MCF 10A (cell line): Measurements from ENCODE around the gene C6orf118. TPM values are rescaled to one million over a fixed set of nuclear protein-coding genes. Genes with fewer than 3 reads are reported as not detected.

ENCODE experiments used
- Bru-seq: library from RNA; stranded (reverse); fragments of 400-500 nt; gene quantifications from one replicate; lab custom pipeline; 2021; lab: Mats Ljungman, UMichigan
- BruChase-seq, 2 experiments: library from RNA; stranded (reverse); fragments of 400-500 nt; gene quantifications; one replicate each; lab custom pipeline; 2021; lab: Mats Ljungman, UMichigan
- BruUV-seq: library from RNA; stranded (reverse); fragments of 400-500 nt; replicated peaks from 2 replicates; lab custom pipeline; 2021; lab: Mats Ljungman, UMichigan
- CTCF ChIA-PET: fragments of 300-600 bp; sonication (Branson Sonifier 250); formaldehyde crosslinking; extraction: SDS; loops from one replicate; lab custom pipeline; 2021; ENCODE audit warnings: antibody characterized with exemption, inconsistent platforms; lab: Yijun Ruan, JAX
- POLR2A ChIA-PET: fragments of 300-600, 350-650 bp; sonication (Branson Sonifier 250); formaldehyde crosslinking; extraction: SDS; loops from one replicate; lab custom pipeline; 2020; ENCODE audit warnings: antibody characterized with exemption, inconsistent platforms; lab: Yijun Ruan, JAX
- DNase-seq: peaks from one replicate; pipeline ENCODE4 v3.0.0-alpha.2; 2018; ENCODE audit not compliant: unreplicated experiment
- H3K27ac Mint-ChIP-seq: one replicate; pipeline ENCODE4 v1.8.0; 2022; ENCODE audit warnings: mild to moderate bottlenecking, low read depth, mixed read lengths; ENCODE audit not compliant: unreplicated experiment
- H3K27me3 Mint-ChIP-seq: one replicate; pipeline ENCODE4 v1.8.0; 2022; ENCODE audit warnings: mixed read lengths; ENCODE audit not compliant: insufficient read depth, unreplicated experiment
- H3K36me3 Mint-ChIP-seq: one replicate; pipeline ENCODE4 v1.8.0; 2022; ENCODE audit warnings: mild to moderate bottlenecking, moderate library complexity, mixed read lengths; ENCODE audit not compliant: insufficient read depth, unreplicated experiment
- H3K4me1 Mint-ChIP-seq: one replicate; pipeline ENCODE4 v1.8.0; 2022; ENCODE audit warnings: mixed read lengths; ENCODE audit not compliant: insufficient read depth, unreplicated experiment
- H3K4me3 Mint-ChIP-seq: one replicate; pipeline ENCODE4 v1.8.0; 2022; ENCODE audit warnings: mild to moderate bottlenecking, moderate library complexity, mixed read lengths; ENCODE audit not compliant: unreplicated experiment
- H3K9me3 Mint-ChIP-seq: one replicate; pipeline ENCODE4 v1.8.0; 2022; ENCODE audit warnings: mixed read lengths; ENCODE audit not compliant: unreplicated experiment
- CTCF ChIP-seq: fragments of 200-600 bp; IDR thresholded peaks from one replicate; pipeline ENCODE4 v1.8.0; 2022; ENCODE audit warnings: antibody characterized with exemption, mild to moderate bottlenecking; ENCODE audit not compliant: unreplicated experiment
- intact Hi-C: fragments of 100-400 bp; cut with micrococcal nuclease; formaldehyde crosslinking; loops from 2 replicates; pipeline ENCODE4 v1.14.1; 2022
- long read RNA-seq: library from polyadenylated mRNA; stranded (forward); transcript quantifications from one replicate; pipeline ENCODE4 v2.0.0, GENCODE V29; 2022
- total RNA-seq: library from RNA; stranded (reverse); gene quantifications from 2 replicates; pipeline ENCODE4 v1.2.3, GENCODE V29; 2022

The C6orf118 gene
- not detected in 2 replicates for total RNA-seq
- percentile 6 among the genes with signal in this experiment for Bru-seq, nascent RNA
- percentile 6 among the genes with signal in this experiment for BruChase-seq, experiment 1, labeled RNA remaining after a 6-hour chase
- percentile 10 among the genes with signal in this experiment for BruChase-seq, experiment 2, labeled RNA remaining after a 2-hour chase
- long read RNA-seq: 0 reads

DNA sequence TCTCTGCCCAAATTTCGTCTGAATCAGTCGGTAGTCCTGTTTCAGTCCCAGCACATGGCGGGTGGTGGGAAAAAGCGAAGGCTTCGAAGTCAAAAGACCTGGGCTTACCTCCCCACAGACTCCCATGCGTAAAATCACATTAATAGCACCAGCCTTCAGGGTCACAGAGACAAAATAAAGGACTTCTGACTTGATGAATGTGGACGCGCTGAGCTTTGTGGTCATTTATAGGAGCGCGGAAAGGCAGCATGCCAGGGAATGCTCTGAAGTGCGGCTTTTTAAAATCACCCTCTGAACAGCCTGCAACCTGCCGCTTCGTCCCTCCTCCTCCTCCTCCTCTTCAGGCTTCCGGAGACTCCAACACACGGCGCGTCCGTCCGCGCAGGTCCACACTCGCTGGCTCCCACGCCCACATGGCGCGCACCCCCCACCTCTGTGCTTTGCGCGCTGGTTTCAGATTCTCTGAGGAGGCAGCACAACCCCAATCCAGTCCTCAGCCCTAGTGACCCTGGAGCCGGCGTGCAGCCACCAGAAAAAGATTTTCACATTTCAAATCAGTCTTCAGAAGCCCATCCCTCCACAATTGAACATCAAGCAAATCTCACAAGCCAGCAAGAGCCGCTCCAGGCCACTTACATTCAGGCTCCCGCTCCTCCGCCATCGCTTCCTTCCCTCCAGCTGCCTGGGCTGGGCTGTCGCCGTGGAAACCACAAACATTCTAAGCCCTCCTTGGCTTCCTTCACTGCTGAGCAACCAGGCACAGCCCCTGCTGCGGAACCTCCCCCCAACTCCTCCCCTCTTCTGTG is at the start of gene C6orf118:
TSS of gene C6orf118 (minus strand) at position 680 of the 806 bp plus-strand sequence. CDS start at position 661, 19 bp downstream.
- DNase-seq: no peak
- intact Hi-C loops: no loop called here
- no peaks in the 10 kb centered on the region for H3K36me3 Mint-ChIP-seq
- ChIA-PET POLR2A (no interaction called here), CTCF (interaction anchor here (0.9 kb wide), 1 partner anchor 1091 kb away, joined by 4 read pairs; no protein-coding TSS in a partner anchor)
- no peak for TF ChIP-seq CTCF
- peak within 1 kb of the TSS; percentile 81 for H3K4me3 Mint-ChIP-seq
- no peak within 1 kb of the TSS for H3K27ac Mint-ChIP-seq
- BruUV-seq: no TSS peak
- H3K9me3 Mint-ChIP-seq: no peaks in the 10 kb centered on the region
- H3K27me3 Mint-ChIP-seq: no peaks in the 10 kb centered on the region
- H3K4me1 Mint-ChIP-seq: no peaks in the 10 kb centered on the region

DNA sequence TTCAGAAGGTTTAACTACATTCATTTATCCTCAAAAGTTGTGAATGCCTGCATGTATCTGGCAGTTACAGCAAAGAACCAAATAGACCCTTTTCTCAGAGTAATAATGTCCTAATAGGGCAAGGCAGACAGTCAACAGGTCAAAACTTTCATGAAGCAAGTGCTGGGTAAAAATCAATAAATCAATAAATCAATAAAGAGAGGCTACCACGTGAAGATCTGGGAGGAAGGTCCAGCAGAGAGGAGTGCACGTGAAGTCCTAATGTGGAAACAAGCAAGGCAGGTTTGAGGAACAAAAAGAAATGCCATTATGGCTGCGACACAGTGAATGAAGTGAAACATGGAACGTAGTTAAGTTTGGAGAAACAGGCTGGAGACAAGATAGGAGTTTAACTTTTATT is 36.3 kb upstream of the C6orf118 start:
- no peak for TF ChIP-seq CTCF
- Mint-ChIP-seq H3K4me3 (no peak overlapping the region), H3K27ac (no peak overlapping the region), H3K4me1 (no peaks in the 10 kb centered on the region), H3K36me3 (no peaks in the 10 kb centered on the region), H3K27me3 (no peaks in the 10 kb centered on the region), H3K9me3 (peaks cover 12% of the 10 kb centered on the region)
- ChIA-PET POLR2A (no interaction called here), CTCF (no interaction called here)
- no peak for DNase-seq
- no TSS peak for BruUV-seq
- intact Hi-C loops: no loop called here

DNA sequence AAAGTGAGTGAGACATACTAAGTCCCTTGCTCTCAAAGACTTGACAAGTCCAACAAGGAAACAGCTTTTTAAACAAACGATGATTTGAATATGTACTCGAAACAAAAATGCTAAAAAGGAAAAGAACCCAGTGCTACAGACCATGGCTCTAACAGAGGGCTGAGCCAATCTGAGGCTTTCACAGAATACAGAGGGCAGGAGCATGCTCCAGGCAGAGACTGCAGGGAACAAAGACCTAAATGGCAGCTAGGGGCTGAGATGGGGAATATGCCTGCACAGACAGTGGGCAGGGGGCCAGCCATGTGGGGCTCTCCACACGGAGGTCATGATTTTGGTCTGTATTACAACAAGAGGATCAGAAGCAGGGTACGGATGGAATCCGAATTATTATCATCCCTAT is 31.1 kb upstream of the C6orf118 start:
- no peaks in the 10 kb centered on the region for H3K4me1 Mint-ChIP-seq
- no peak for TF ChIP-seq CTCF
- intact Hi-C loops: no loop called here
- H3K27ac Mint-ChIP-seq: no peak overlapping the region
- H3K9me3 Mint-ChIP-seq: no peaks in the 10 kb centered on the region
- no TSS peak for BruUV-seq
- CTCF ChIA-PET: no interaction called here
- no peaks in the 10 kb centered on the region for H3K27me3 Mint-ChIP-seq
- no peak overlapping the region for H3K4me3 Mint-ChIP-seq
- DNase-seq: no peak
- POLR2A ChIA-PET: interaction anchor here (0.6 kb wide), 1 partner anchor 1041 kb away, joined by 3 read pairs; no protein-coding TSS in a partner anchor
- H3K36me3 Mint-ChIP-seq: no peaks in the 10 kb centered on the region

DNA sequence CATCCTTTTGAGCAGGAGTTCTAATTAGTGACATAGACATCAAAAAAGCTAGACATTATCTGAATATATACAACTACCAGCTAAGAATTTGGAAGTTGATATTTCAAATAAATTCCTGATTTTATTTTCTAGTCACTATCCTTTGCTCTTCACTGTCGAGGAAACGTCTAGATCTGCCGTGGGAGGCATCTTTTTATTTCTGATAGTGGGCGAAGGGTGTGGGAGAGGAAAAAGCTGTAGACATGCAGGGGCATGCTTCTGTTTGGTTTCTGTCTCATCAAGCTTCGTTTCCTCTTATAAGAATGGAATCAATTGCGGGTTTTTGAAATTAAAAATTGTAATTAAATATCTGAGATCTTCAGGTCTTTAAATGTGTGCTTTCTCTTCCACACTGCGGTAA is 16.2 kb upstream of the C6orf118 start:
- TF ChIP-seq CTCF: no peak
- Mint-ChIP-seq H3K9me3 (peaks cover 7% of the 10 kb centered on the region), H3K27ac (no peak overlapping the region), H3K4me3 (no peak overlapping the region), H3K27me3 (no peaks in the 10 kb centered on the region), H3K4me1 (no peaks in the 10 kb centered on the region), H3K36me3 (no peaks in the 10 kb centered on the region)
- CTCF ChIA-PET: interaction anchor here (0.6 kb wide), 1 partner anchor 548 kb away, joined by 3 read pairs; no protein-coding TSS in a partner anchor
- no peak for DNase-seq
- POLR2A ChIA-PET: no interaction called here
- BruUV-seq: no TSS peak
- intact Hi-C loops: no loop called here
